MM.1S (cell line): Measurements from ENCODE around the gene ZNF513.

ENCODE experiments used
- CTCF ChIP-seq: fragments of 300-600 bp; sonication (generic); IDR thresholded peaks from 2 replicates; pipeline ENCODE4 v1.5.1; 2016; ENCODE audit warnings: antibody characterized with exemption, low read length, mixed read lengths
- EZH2 ChIP-seq: fragments of 300-600 bp; sonication (generic); optimal IDR thresholded peaks from 2 replicates; pipeline ENCODE3; 2017; ENCODE audit warnings: low read depth, mild to moderate bottlenecking, antibody characterized with exemption, low read length, mixed read lengths
- EZH2phosphoT487 ChIP-seq: fragments of 300-600 bp; sonication (generic); IDR thresholded peaks from 2 replicates; pipeline ENCODE4 v1.6.1; 2018; ENCODE audit warnings: antibody characterized with exemption, low read length

- no peak for TF ChIP-seq CTCF
- no peak for TF ChIP-seq EZH2
- no peak for TF ChIP-seq EZH2phosphoT487
Measured at GRCh38 chr2:27376866-27377617, 3.5 kb downstream of the ZNF513 start.
